A549 treated with DMSO at 1 μM for 4 hours (cell line): ENCODE data around the gene TMEM144. TPM values are rescaled to one million over a fixed set of nuclear protein-coding genes. Genes with fewer than 3 reads are reported as not detected.

ENCODE experiments used
- total RNA-seq: library from RNA; stranded (reverse); fragments of 200-300 nt; extraction: Qiagen RNA extraction; gene quantifications from 5 replicates; pipeline ENCODE4 v1.2.3, GENCODE V29; 2022; ENCODE audit warnings: low read depth

TMEM144 gene
- total RNA-seq = 3.4 to 4.8 TPM (median 3.9 TPM) in 5 replicates

DNA sequence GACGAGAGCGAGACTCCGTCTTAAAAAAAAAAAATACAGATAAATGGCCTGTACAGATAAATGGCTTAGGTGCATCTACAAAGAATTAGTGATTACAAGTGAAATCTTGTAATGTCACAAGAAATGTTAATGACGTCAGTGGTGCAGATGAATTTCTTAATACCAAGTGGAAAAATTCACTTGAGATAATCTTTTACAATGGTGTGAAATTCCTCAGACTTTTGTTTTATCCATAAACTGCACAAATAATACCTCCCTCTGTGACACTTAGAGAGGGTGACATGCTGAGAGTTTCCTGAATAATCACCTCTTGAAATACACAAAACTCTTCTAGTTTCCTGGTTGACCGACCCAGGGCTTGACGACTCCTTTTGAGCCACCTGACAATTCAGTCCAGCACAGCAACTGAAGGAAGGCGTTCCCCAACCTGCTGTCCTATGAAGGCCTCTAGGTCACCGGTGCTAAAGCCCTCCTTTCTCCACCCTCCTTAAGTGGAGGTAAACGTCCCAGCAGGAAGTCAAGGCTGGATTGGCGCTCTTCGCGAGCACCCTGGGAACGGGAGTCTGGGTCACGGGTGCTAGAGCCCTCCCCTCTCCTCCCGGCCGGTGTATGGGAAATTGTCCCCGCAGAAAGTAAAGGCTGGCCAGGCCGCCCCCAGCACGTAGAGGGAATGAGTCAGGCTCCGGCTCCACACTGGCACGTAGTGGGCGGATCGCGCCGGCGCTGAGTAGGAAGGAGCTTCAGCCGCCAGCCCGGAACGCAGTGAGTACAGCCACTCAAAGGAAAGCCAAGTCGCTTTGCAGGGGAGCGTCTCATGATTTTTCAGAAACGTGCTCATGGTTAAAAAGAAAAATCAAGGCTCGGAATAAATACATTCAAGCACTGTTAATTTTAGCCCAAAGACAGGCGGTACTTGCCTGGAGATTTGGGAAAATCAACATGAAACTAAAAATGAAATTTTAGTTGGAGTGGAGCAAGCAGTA, at the start of gene TMEM144:
TMEM144 (plus strand) TSS at position 662 of the 983 bp plus-strand sequence. CDS start 2,182 bp downstream, outside the sequence.

DNA sequence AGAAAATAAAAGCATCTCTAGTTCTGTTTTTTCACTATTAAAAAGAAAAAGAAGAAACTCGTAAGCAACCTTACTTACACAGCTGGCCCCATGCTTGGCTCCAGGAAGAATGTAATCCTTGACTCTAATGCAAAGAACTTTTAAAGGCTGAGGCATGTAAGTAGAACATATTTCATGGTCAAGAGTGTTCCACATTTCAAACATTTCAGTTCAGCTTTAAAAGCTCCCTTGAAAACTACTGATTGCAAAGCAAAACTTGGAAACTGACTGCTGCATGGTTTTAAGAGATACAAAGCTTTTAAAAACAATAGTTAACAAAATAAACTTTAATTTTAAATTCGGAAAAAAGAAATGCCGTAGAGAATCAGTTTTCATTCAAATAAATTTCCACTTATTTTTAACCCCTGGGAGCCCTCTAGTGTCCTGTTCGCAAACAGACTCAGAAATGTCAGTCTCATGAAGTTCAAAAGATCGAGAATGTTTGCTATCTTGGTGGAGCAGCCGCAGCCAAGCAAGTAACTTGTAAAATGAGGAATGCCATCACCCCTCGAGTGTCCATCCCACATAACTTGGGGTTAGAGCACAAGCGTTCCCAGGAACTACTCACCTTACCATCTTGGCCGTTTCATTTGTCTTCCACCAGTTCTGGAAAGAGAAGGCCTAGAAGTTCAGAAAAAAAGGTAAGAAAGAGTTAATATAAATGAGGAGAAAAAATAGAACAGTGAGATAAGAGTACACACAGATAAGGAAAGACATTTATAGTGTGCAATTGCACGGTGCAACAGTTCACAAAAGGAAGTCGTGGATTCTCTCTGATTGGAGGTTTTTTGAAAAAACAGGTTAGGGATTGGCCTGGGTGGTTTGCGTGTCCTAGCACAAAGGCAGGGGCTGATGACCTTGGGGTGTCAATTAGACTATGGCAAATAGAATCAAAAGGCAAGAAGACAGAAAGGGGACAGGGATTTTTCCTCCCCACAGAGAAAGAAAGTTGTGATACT, 37.7 kb upstream of the TMEM144 start, which contains the start of gene GASK1B:
GASK1B (minus strand) TSS at position 765 of the 998 bp plus-strand sequence. CDS start 1,650 bp downstream, outside the sequence.

Other genes starting within 250 kb of the TMEM144 start
- gene GASK1B, start 37.5 kb upstream of the TMEM144 start, total RNA-seq = 0.57 to 0.75 TPM (median 0.63 TPM) in 5 replicates